CD1c-positive myeloid dendritic cell (primary cell): ENCODE results near the gene OR1I1.
"Not testable (repeated sequence)": the region's sequence is repeated elsewhere in the genome, so short reads cannot be mapped to it uniquely, and the experiment has no call there.

Experiments
- DNase-seq: peaks from one replicate; pipeline ENCODE4 v3.0.0-alpha.2; 2016; ENCODE audit errors: extremely low spot score

OR1I1 gene, protein sequence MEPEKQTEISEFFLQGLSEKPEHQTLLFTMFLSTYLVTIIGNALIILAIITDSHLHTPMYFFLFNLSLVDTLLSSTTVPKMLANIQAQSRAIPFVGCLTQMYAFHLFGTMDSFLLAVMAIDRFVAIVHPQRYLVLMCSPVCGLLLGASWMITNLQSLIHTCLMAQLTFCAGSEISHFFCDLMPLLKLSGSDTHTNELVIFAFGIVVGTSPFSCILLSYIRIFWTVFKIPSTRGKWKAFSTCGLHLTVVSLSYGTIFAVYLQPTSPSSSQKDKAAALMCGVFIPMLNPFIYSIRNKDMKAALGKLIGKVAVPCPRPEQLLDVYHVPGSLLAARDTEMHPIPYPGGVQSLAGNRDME

GRCh38 chr19:15081911-15082310 is at the start of gene OR1I1:
Gene OR1I1, plus strand, starts transcription at chr19:15082211. Its CDS starts 4,855 bp downstream, at chr19:15087066.
- no peak for DNase-seq

GRCh38 chr19:15035795-15036311 is 46.2 kb upstream of the OR1I1 start:
- no peak for DNase-seq

- no peak for DNase-seq
Observed at GRCh38 chr19:15037586-15037985, 44.4 kb upstream of the OR1I1 start.

DNA sequence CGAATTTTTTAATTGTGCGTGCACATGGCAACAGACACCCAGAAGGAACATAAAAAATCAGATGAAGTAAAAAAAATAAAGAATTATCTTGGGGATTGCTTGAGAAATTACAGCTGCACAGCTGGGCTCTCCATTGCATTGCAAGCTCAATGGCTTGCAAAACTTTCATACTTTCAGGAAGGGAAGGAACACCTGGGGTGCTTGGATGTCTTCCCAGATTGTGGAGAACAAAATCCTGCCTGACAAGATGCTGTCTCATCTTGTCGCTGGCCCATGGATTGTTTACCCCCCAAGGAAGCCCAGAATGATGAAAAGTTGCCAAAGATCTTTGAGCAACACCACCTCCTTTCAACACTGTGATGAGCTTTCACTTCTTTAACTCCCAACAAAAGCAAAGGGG is 43.7 kb upstream of the OR1I1 start:
- DNase-seq = no peak

GRCh38 chr19:15042003-15042402 is 40.0 kb upstream of the OR1I1 start:
- DNase-seq = no peak

DNA sequence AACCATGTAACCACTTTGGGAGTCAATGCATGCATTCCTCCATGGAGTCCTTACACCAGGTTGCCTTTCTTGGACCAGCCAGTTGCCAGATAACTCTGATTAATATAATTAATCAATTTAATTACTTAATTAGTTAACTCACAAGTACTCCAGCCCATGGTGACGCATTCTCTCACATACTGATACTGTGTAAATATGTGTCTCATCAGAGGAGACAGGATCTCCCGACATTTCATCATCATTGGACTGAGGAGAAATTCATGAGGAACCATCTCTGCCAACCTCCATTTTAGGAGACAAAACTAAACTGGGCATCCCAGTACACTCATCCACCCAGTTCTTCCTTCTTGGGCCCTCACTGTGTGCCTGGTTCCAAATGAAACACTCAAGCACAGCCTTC is 39.2 kb upstream of the OR1I1 start:
- DNase-seq = no peak

- no peak for DNase-seq
Observed at GRCh38 chr19:15045506-15045905, 36.5 kb upstream of the OR1I1 start.

DNA sequence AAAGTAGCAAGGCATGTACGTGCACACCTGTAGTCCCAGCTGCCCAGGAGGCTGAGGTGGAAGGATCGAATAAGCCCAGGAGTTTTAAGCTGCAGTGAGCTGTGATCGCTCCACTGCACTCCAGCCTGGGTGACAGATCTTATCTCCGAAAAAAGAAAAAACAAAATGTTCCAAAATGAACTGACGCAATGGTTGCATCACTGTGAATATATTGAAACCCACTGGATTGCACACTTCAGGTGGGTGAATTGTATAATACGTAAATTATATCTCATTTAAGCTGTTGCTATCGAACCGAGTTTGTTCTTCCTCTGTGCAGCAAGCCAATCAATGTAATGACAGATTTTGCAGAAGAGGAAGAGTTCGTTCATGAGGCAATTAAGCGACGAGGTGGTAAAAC is 34.3 kb upstream of the OR1I1 start:
- no peak for DNase-seq

GRCh38 chr19:15048128-15048527 is 33.9 kb upstream of the OR1I1 start:
- DNase-seq = no peak

DNA sequence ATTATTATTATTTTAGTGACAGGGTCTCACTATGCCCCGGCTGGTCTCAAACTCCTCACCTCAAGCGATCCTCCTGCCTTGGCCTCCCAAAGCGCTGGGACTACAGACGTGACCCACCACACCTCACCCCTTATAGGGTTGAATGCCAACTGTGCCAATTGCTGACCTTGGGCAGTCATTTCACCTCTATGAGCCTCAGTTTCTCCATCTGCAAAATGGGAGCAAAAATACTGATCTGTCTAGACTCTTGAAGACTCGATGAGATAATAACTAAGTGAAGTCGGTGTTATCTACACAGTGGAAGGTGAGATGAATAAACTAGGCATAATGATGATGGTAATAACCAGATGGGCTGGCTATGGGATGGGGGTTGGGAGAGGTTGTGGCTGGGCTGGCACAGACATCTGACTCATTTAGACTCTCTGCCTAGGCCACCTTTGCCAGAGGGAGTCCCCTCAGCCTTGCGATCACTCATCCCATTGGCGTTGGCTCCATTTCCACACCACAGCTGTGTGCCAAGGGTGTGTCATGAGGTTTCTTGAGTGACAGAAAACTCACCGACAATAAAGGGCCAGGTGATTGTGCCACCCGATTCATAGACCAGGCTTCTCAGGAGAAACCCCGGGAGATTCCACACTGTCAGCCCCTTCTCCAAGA is 33.0 kb upstream of the OR1I1 start, which contains the start of gene CASP14:
CASP14 (plus strand) TSS at position 596 of the 657 bp plus-strand sequence. CDS start 2,772 bp downstream, outside the sequence.
- no peak for DNase-seq

DNA sequence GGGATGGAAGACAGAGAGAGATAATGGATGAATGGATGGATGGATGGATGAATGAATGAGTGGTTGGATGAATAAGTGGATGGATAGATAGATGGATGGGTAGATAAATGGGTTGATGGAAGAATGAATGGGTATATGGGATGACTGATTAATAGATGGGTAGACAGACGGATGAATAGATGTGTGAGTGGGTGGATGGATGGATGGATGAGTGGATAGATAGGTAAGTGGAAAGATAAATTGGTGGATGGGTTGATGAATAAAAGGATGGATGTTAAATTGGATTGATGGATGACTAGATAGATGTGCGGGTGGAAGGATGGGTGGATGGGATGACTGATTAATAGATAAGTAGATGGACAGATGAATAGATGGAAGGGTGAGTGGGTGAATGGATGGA is 31.4 kb upstream of the OR1I1 start:
- DNase-seq = no peak

GRCh38 chr19:15062036-15062435 is 20.0 kb upstream of the OR1I1 start:
- no peak for DNase-seq

GRCh38 chr19:15070386-15070785 is 11.6 kb upstream of the OR1I1 start:
- DNase-seq = not testable (repeated sequence)

DNA sequence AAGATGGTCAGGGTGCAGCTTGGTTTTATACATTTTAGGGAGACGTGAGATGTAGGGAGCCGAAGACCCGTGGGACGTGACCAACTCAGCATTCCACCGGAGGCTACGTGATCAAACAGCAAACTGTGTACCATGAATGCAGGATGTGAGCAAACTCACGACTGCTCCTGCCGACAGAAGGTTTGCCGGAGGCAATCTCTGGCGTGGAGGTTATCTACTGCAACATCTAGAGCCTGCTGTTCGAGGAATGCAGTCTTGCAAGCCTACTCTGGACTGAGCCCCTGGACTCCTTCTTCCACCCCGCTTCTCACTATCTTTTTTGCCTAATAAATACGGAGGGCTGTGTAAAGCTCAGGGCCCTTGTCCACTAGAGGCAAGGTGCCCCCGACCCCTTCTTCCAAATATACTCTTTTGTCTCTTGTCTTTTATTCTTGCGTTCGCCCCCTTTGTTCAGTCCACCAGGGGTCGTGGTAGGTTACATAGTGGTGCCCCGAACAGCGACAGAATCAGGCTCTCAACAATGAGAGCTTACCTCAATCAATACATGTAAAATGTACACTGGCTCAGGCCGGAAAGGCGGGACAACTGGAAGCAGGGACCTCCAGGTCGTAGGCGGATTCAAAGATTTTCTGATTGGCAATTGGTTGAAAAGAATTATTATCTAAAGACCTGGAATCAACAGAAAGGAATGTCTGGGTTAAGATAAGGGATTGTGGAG is 8.9 kb upstream of the OR1I1 start:
- DNase-seq = no peak

DNA sequence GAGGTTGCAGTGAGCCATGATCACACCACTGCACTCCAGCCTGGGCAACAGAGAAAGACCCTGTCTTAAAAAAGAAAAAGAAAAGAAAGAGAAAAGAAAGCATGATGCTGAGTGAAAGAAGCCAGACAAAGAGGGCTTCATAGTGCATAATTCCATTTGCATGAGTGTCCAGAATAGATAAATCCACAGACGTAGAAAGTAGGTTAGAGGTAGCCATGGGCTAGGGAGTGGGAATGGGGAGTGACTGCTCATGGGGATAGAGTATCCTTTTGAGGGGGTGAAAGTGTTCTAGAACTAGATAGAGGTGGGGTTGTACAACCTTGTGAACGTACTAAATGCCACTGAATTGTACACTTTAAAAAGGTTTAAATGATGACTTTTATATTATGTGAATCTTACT is 7.6 kb upstream of the OR1I1 start:
- DNase-seq = no peak

GRCh38 chr19:15075806-15076205 is 6.2 kb upstream of the OR1I1 start:
- DNase-seq = no peak

DNA sequence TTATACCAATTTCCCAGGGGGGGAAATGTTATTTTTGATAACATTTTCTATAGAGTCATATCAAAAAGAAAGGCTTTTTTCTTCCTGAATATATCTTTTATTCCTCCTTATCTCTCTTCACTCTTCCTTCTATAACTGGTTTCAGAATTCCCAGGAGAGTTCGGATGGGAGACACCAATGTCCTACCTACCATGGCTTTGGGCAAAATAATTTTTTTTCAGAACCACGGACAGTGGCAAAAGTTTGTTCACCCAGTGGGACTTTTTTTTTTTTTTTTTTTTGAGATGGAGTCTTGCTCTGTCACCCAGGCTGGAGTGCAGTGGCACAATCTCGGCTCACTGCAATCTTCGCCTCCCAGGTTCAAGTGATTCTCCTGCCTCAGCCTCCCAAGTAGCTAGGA is 2.0 kb upstream of the OR1I1 start:
- not testable (repeated sequence) for DNase-seq

- no peak for DNase-seq
Observed at GRCh38 chr19:15087182-15087581, 5.2 kb downstream of the OR1I1 start.

GRCh38 chr19:15091918-15092753 is 10.1 kb downstream of the OR1I1 start:
- peak; percentile 85 for DNase-seq

GRCh38 chr19:15093001-15093400 is 11.0 kb downstream of the OR1I1 start:
- DNase-seq = no peak

DNA sequence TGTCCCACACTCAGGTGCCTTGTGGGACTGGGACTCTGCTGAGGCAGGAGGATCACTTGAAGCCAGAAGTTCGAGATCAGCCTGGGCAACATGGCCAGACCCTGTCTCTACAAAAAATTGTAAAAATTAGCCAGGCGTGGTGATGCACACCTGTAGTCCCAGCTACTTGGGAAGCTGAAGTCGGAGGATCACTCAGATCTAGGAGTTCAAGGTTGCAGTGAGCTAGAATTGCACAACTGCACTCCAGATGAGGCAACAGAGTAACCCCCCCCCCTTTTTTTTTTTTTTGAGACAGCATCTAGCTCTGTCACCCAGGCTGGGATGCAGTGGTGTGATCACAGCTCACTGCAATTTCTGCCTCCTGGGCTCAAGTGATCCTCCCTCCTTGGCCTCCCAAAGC is 14.2 kb downstream of the OR1I1 start:
- DNase-seq = no peak
